Esophagus squamous epithelium (tissue), 4 donors: Measurements from ENCODE around the gene CD82.

Experiments used
- POLR2A ChIP-seq, 4 donors: fragments of 450-650 bp; IDR thresholded peaks; one replicate each; pipeline ENCODE4 v1.6.1; 2017; ENCODE audit warnings: antibody characterized with exemption in 4 of 4, mild to moderate bottlenecking in 4 of 4, moderate library complexity in 3 of 4
- TF ChIP-seq, protein P1 (sequence below), 6 experiments: fragments of 450-650 bp in 4 of 6; fragments of 200-600 bp in 2 of 6; sonication (generic) in 2 of 6; IDR thresholded peaks; one replicate each; pipeline ENCODE4 v1.5.1; 2016 to 2019; ENCODE audit warnings: antibody characterized with exemption in 6 of 6, mild to moderate bottlenecking in 4 of 6, moderate library complexity in 4 of 6

DNA sequence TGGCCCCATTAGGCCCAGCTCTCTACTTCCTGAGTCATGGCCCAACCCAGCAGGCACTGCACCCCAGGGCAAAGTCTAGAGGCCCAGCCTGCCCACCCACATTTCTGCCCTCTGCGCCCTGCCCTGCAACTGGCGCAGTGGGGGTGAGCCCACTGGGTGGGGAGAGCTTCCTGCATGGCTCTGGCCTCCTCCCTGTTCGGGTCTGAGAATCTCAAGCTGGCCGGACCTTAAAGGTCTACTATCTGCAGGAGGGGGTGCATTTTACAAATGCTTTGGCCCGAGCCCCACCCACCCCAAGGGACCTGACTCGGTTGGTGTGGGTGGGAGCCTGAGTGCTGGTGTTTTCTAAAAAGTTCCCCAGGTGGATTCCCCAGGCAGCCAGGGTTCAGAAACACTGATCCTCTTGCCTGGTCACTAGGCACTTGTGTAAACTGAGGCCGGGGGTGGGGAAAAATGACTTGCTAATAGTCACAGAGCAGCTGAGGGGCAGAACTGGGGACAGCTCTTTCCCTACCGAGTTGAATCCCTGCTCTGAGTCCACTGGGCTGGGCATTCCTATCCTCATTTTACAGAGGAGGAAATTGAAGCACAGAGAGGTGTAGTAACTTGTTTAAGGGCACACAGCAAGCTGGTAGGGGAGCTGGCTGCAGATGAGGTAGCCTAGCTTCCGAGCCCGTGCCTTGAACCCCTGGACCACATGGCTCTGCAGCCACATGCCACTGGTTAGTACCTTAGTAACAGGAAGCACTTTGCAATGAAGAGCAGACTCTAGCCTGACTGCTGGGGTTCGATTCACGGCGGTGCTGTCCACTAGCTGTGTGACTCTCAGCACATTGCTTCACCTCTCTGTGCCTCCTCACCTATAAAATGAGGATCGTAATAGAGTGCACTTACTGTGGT, 36.3 kb downstream of the CD82 start:
- TF ChIP-seq, protein P1, sequence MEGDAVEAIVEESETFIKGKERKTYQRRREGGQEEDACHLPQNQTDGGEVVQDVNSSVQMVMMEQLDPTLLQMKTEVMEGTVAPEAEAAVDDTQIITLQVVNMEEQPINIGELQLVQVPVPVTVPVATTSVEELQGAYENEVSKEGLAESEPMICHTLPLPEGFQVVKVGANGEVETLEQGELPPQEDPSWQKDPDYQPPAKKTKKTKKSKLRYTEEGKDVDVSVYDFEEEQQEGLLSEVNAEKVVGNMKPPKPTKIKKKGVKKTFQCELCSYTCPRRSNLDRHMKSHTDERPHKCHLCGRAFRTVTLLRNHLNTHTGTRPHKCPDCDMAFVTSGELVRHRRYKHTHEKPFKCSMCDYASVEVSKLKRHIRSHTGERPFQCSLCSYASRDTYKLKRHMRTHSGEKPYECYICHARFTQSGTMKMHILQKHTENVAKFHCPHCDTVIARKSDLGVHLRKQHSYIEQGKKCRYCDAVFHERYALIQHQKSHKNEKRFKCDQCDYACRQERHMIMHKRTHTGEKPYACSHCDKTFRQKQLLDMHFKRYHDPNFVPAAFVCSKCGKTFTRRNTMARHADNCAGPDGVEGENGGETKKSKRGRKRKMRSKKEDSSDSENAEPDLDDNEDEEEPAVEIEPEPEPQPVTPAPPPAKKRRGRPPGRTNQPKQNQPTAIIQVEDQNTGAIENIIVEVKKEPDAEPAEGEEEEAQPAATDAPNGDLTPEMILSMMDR (IDR thresholded peaks at IDR 0.05) = no peak
- TF ChIP-seq POLR2A (IDR thresholded peaks at IDR 0.05) = no peak
